WTC11 (cell line): ENCODE data around the gene LHFPL6. TPM values are rescaled to one million over a fixed set of nuclear protein-coding genes. Genes with fewer than 3 reads are reported as not detected.

Experiments used
- ATAC-seq: fragments of 200-7000 bp; cut with Tn5 transposase; 2 replicates; pipeline ENCODE4 v1.10.0; 2021; ENCODE audit warnings: mild to moderate bottlenecking, moderate library complexity
- CTCF ChIA-PET: fragments of 300-600 bp; sonication (Branson Sonifier 250); formaldehyde crosslinking; loops from one replicate; lab custom pipeline; 2021; ENCODE audit warnings: antibody characterized with exemption; lab: Charles Lee
- POLR2A ChIA-PET: fragments of 350-600 bp; sonication (Branson Sonifier 250); formaldehyde crosslinking; loops from one replicate; lab custom pipeline; 2021; ENCODE audit warnings: antibody characterized with exemption; lab: Charles Lee
- DNase-seq: peaks from one replicate; pipeline ENCODE4 v3.0.0; 2021; ENCODE audit warnings: low spot score
- H3K27ac Mint-ChIP-seq: 2 replicates; pipeline ENCODE4 v1.8.0; 2021; ENCODE audit warnings: mixed read lengths
- H3K27me3 Mint-ChIP-seq: 2 replicates; pipeline ENCODE4 v1.8.0; 2021; ENCODE audit warnings: low read depth, mild to moderate bottlenecking, moderate library complexity, mixed read lengths
- H3K36me3 Mint-ChIP-seq: 2 replicates; pipeline ENCODE4 v1.8.0; 2021; ENCODE audit warnings: mixed read lengths
- H3K4me1 Mint-ChIP-seq: 2 replicates; pipeline ENCODE4 v1.8.0; 2022; ENCODE audit warnings: mixed read lengths
- H3K4me3 Mint-ChIP-seq: 2 replicates; pipeline ENCODE4 v1.8.0; 2021; ENCODE audit warnings: mild to moderate bottlenecking, moderate library complexity, mixed read lengths
- H3K9me3 Mint-ChIP-seq: 2 replicates; pipeline ENCODE4 v1.8.0; 2021; ENCODE audit warnings: mixed read lengths
- ESRRA ChIP-seq: sonication (generic); formaldehyde crosslinking; IDR thresholded peaks from 2 replicates; pipeline ENCODE4 v1.8.1; 2022; ENCODE audit warnings: mild to moderate bottlenecking, missing genetic modification reagents, borderline replicate concordance
- GABPB1 ChIP-seq: sonication (generic); formaldehyde crosslinking; IDR thresholded peaks from 2 replicates; pipeline ENCODE4 v1.8.1; 2023; ENCODE audit warnings: mild to moderate bottlenecking, missing genetic modification reagents
- MXD4 ChIP-seq: fragments of 250-450 bp; sonication (Bioruptor Pico); IDR thresholded peaks from 2 replicates; pipeline ENCODE4 v1.8.0; 2021; ENCODE audit warnings: mild to moderate bottlenecking, moderate library complexity, borderline replicate concordance
- NFATC4 ChIP-seq: fragments of 250-450 bp; sonication (Bioruptor Pico); IDR thresholded peaks from 2 replicates; pipeline ENCODE4 v1.9.0; 2021; ENCODE audit warnings: mild to moderate bottlenecking
- NFYB ChIP-seq: sonication (generic); formaldehyde crosslinking; conservative IDR thresholded peaks from 2 replicates; pipeline ENCODE4 v1.8.0; 2022; ENCODE audit warnings: low read depth, missing genetic modification reagents
- NR2C2 ChIP-seq: sonication (generic); formaldehyde crosslinking; IDR thresholded peaks from 2 replicates; pipeline ENCODE4 v1.8.0; 2022; ENCODE audit warnings: mild to moderate bottlenecking, missing genetic modification reagents
- SMAD3 ChIP-seq: sonication (generic); formaldehyde crosslinking; IDR thresholded peaks from 2 replicates; pipeline ENCODE4 v1.8.0; 2022; ENCODE audit warnings: missing genetic modification reagents, mild to moderate bottlenecking, borderline replicate concordance
- SP1 ChIP-seq: sonication (generic); formaldehyde crosslinking; conservative IDR thresholded peaks from 2 replicates; pipeline ENCODE4 v1.8.1; 2022; ENCODE audit warnings: missing genetic modification reagents
- TEAD1 ChIP-seq: sonication (generic); formaldehyde crosslinking; IDR thresholded peaks from 2 replicates; pipeline ENCODE4 v1.8.0; 2022; ENCODE audit warnings: mild to moderate bottlenecking, missing genetic modification reagents
- TEAD4 ChIP-seq: sonication (generic); formaldehyde crosslinking; IDR thresholded peaks from 2 replicates; pipeline ENCODE4 v1.8.0; 2022; ENCODE audit warnings: mild to moderate bottlenecking, missing genetic modification reagents
- TP53 ChIP-seq: sonication (generic); formaldehyde crosslinking; IDR thresholded peaks from 2 replicates; pipeline ENCODE4 v1.8.1; 2023; ENCODE audit warnings: mild to moderate bottlenecking, missing genetic modification reagents
- ZNF121 ChIP-seq: sonication (generic); formaldehyde crosslinking; IDR thresholded peaks from 2 replicates; pipeline ENCODE4 v1.8.0; 2023; ENCODE audit warnings: missing genetic modification reagents
- ZNF219 ChIP-seq: sonication (generic); formaldehyde crosslinking; IDR thresholded peaks from 2 replicates; pipeline ENCODE4 v1.8.0; 2023; ENCODE audit warnings: missing genetic modification reagents, mild to moderate bottlenecking, borderline replicate concordance
- total RNA-seq: library from RNA; stranded (reverse); gene quantifications from 3 replicates; pipeline ENCODE4 v1.2.3, GENCODE V29; 2021
- TF ChIP-seq, protein P1 (sequence below): sonication (generic); formaldehyde crosslinking; IDR thresholded peaks from 2 replicates; pipeline ENCODE4 v1.8.0; 2023; ENCODE audit warnings: missing genetic modification reagents, mild to moderate bottlenecking, borderline replicate concordance
- TF ChIP-seq, protein P2 (sequence below): fragments of 200-600 bp; IDR thresholded peaks from 2 replicates; pipeline ENCODE4 v1.8.0; 2022; ENCODE audit warnings: antibody characterized with exemption
- TF ChIP-seq, protein P3 (sequence below): fragments of 250-450 bp; sonication (Bioruptor Pico); IDR thresholded peaks from 2 replicates; pipeline ENCODE4 v1.9.0; 2021; ENCODE audit warnings: moderate library complexity, mild to moderate bottlenecking, inconsistent platforms, borderline replicate concordance
- TF ChIP-seq, protein P4 (sequence below): sonication (generic); formaldehyde crosslinking; IDR thresholded peaks from 2 replicates; pipeline ENCODE4 v1.8.0; 2022; ENCODE audit warnings: mild to moderate bottlenecking, missing genetic modification reagents
- TF ChIP-seq, protein P5 (sequence below): sonication (generic); formaldehyde crosslinking; IDR thresholded peaks from 2 replicates; pipeline ENCODE4 v1.8.1; 2023; ENCODE audit warnings: mild to moderate bottlenecking, missing genetic modification reagents, borderline replicate concordance
- TF ChIP-seq, protein P6 (sequence below): sonication (generic); formaldehyde crosslinking; IDR thresholded peaks from 2 replicates; pipeline ENCODE4 v1.8.0; 2022; ENCODE audit warnings: mild to moderate bottlenecking, missing genetic modification reagents
- TF ChIP-seq, protein P7 (sequence below): sonication (generic); formaldehyde crosslinking; IDR thresholded peaks from 2 replicates; pipeline ENCODE4 v1.8.1; 2022; ENCODE audit warnings: mild to moderate bottlenecking, moderate library complexity, missing genetic modification reagents

Gene LHFPL6
- total RNA-seq, 1 experiment from 2014 or later, result 4.5 TPM

DNA sequence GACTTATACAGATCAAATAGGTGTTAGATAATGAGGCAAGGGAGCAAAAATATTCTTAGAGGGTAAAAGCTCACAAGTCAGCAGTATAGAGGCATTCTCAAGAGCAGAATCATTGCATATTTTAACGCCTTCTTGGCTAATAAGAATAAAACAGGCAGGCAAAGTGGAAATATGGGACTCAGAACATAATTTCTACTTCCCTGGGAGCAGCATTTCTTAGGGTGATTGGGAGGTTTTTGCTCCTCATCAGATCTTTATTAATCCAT lies 39.6 kb downstream of the LHFPL6 start:
- Mint-ChIP-seq H3K27ac (no peak overlapping the region), H3K9me3 (peaks cover 5% of the 10 kb centered on the region), H3K4me3 (no peak overlapping the region), H3K36me3 (no peaks in the 10 kb centered on the region), H3K27me3 (no peaks in the 10 kb centered on the region), H3K4me1 (peaks cover 37% of the 10 kb centered on the region)
- ChIA-PET CTCF (interaction anchor here (0.8 kb wide), 1 partner anchor 53 kb away, joined by 3 read pairs; no protein-coding TSS in a partner anchor), POLR2A (no interaction called here)
- DNase-seq, result no peak
- no peak for TF ChIP-seq TEAD1 (CRISPR knock-in tag)
- ATAC-seq, result no peak

DNA sequence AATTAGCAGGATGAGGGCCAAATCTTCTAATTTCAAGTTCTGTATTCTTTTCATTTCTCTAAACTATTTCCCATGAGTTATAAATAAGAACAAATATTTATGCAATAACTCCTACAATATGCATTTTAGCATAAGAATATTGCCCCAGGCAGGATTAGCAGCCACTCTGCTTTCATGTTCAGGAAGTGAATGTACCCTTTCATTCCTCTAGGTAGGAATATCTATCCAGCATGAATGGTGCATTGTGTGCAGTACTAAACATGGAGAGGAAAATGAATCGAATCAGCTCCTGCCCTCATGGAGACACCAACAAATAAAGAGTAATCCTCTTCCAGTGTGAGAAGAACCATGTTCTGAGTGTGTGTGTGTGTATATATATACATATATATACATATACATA lies 41.0 kb downstream of the LHFPL6 start:
- peaks cover 35% of the 10 kb centered on the region for H3K4me1 Mint-ChIP-seq

DNA sequence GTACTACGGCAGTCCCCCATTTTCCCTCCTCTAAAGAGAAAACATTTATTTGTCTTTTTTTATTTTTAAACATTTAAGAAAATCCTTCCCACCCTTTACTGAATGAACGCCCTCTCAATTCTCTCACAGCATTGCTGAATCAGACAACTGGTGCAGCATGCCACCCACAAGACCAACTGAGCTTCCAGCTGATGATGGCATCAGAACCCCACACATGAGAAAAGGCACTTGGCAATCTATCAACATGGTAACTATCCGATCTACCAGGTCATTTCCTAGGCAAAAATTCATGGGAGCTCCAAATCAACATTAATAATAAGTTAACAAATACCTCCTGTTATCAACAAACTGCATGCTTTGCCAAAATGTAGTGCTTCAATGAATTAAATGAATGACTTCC lies 43.1 kb downstream of the LHFPL6 start:
- ChIA-PET CTCF (no interaction called here), POLR2A (no interaction called here)
- no peak overlapping the region for H3K27ac Mint-ChIP-seq
- DNase-seq (no peak), ATAC-seq (no peak)
- peaks cover 23% of the 10 kb centered on the region for H3K9me3 Mint-ChIP-seq
- peaks cover 18% of the 10 kb centered on the region for H3K4me1 Mint-ChIP-seq
- H3K36me3 Mint-ChIP-seq, result 0 out of 2 replicates have a peak, but pooled peaks cover 3% of the 10 kb centered on the region
- H3K27me3 Mint-ChIP-seq, result no peaks in the 10 kb centered on the region
- H3K4me3 Mint-ChIP-seq, result no peak overlapping the region
- no peak for TF ChIP-seq GABPB1 (CRISPR knock-in tag)
- TF ChIP-seq, protein P1, sequence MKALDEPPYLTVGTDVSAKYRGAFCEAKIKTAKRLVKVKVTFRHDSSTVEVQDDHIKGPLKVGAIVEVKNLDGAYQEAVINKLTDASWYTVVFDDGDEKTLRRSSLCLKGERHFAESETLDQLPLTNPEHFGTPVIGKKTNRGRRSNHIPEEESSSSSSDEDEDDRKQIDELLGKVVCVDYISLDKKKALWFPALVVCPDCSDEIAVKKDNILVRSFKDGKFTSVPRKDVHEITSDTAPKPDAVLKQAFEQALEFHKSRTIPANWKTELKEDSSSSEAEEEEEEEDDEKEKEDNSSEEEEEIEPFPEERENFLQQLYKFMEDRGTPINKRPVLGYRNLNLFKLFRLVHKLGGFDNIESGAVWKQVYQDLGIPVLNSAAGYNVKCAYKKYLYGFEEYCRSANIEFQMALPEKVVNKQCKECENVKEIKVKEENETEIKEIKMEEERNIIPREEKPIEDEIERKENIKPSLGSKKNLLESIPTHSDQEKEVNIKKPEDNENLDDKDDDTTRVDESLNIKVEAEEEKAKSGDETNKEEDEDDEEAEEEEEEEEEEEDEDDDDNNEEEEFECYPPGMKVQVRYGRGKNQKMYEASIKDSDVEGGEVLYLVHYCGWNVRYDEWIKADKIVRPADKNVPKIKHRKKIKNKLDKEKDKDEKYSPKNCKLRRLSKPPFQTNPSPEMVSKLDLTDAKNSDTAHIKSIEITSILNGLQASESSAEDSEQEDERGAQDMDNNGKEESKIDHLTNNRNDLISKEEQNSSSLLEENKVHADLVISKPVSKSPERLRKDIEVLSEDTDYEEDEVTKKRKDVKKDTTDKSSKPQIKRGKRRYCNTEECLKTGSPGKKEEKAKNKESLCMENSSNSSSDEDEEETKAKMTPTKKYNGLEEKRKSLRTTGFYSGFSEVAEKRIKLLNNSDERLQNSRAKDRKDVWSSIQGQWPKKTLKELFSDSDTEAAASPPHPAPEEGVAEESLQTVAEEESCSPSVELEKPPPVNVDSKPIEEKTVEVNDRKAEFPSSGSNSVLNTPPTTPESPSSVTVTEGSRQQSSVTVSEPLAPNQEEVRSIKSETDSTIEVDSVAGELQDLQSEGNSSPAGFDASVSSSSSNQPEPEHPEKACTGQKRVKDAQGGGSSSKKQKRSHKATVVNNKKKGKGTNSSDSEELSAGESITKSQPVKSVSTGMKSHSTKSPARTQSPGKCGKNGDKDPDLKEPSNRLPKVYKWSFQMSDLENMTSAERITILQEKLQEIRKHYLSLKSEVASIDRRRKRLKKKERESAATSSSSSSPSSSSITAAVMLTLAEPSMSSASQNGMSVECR, result no peak
- no peak for TF ChIP-seq NFATC4 (CRISPR knock-in tag)
- TF ChIP-seq, protein P2, sequence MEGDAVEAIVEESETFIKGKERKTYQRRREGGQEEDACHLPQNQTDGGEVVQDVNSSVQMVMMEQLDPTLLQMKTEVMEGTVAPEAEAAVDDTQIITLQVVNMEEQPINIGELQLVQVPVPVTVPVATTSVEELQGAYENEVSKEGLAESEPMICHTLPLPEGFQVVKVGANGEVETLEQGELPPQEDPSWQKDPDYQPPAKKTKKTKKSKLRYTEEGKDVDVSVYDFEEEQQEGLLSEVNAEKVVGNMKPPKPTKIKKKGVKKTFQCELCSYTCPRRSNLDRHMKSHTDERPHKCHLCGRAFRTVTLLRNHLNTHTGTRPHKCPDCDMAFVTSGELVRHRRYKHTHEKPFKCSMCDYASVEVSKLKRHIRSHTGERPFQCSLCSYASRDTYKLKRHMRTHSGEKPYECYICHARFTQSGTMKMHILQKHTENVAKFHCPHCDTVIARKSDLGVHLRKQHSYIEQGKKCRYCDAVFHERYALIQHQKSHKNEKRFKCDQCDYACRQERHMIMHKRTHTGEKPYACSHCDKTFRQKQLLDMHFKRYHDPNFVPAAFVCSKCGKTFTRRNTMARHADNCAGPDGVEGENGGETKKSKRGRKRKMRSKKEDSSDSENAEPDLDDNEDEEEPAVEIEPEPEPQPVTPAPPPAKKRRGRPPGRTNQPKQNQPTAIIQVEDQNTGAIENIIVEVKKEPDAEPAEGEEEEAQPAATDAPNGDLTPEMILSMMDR, result no peak
- TF ChIP-seq, protein P3, sequence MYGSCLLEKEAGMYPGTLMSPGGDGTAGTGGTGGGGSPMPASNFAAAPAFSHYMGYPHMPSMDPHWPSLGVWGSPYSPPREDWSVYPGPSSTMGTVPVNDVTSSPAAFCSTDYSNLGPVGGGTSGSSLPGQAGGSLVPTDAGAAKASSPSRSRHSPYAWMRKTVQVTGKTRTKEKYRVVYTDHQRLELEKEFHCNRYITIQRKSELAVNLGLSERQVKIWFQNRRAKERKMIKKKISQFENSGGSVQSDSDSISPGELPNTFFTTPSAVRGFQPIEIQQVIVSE (CRISPR knock-in tag), result no peak
- no peak for TF ChIP-seq ESRRA (CRISPR knock-in tag)
- TF ChIP-seq, protein P4, sequence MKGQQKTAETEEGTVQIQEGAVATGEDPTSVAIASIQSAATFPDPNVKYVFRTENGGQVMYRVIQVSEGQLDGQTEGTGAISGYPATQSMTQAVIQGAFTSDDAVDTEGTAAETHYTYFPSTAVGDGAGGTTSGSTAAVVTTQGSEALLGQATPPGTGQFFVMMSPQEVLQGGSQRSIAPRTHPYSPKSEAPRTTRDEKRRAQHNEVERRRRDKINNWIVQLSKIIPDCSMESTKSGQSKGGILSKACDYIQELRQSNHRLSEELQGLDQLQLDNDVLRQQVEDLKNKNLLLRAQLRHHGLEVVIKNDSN (CRISPR knock-in tag), result no peak
- no peak for TF ChIP-seq NFYB (CRISPR knock-in tag)
- no peak for TF ChIP-seq NR2C2 (CRISPR knock-in tag)

More for the DNA sequence above, 41.0 kb downstream of the LHFPL6 start:
- ATAC-seq, result no peak
- TF ChIP-seq, protein P5, sequence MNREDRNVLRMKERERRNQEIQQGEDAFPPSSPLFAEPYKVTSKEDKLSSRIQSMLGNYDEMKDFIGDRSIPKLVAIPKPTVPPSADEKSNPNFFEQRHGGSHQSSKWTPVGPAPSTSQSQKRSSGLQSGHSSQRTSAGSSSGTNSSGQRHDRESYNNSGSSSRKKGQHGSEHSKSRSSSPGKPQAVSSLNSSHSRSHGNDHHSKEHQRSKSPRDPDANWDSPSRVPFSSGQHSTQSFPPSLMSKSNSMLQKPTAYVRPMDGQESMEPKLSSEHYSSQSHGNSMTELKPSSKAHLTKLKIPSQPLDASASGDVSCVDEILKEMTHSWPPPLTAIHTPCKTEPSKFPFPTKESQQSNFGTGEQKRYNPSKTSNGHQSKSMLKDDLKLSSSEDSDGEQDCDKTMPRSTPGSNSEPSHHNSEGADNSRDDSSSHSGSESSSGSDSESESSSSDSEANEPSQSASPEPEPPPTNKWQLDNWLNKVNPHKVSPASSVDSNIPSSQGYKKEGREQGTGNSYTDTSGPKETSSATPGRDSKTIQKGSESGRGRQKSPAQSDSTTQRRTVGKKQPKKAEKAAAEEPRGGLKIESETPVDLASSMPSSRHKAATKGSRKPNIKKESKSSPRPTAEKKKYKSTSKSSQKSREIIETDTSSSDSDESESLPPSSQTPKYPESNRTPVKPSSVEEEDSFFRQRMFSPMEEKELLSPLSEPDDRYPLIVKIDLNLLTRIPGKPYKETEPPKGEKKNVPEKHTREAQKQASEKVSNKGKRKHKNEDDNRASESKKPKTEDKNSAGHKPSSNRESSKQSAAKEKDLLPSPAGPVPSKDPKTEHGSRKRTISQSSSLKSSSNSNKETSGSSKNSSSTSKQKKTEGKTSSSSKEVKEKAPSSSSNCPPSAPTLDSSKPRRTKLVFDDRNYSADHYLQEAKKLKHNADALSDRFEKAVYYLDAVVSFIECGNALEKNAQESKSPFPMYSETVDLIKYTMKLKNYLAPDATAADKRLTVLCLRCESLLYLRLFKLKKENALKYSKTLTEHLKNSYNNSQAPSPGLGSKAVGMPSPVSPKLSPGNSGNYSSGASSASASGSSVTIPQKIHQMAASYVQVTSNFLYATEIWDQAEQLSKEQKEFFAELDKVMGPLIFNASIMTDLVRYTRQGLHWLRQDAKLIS (CRISPR knock-in tag), result no peak
- TF ChIP-seq, protein P6, sequence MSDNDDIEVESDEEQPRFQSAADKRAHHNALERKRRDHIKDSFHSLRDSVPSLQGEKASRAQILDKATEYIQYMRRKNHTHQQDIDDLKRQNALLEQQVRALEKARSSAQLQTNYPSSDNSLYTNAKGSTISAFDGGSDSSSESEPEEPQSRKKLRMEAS (CRISPR knock-in tag), result no peak
- TF ChIP-seq ZNF121 (CRISPR knock-in tag), result no peak
- TF ChIP-seq MXD4, result no peak
- TF ChIP-seq ZNF219 (CRISPR knock-in tag), result no peak
- TF ChIP-seq, protein P3 (CRISPR knock-in tag), result no peak
- no peak for TF ChIP-seq TEAD4 (CRISPR knock-in tag)
- TF ChIP-seq TP53 (CRISPR knock-in tag), result no peak
- no peak for TF ChIP-seq SMAD3 (CRISPR knock-in tag)
- no peak for TF ChIP-seq SP1
- TF ChIP-seq, protein P7, sequence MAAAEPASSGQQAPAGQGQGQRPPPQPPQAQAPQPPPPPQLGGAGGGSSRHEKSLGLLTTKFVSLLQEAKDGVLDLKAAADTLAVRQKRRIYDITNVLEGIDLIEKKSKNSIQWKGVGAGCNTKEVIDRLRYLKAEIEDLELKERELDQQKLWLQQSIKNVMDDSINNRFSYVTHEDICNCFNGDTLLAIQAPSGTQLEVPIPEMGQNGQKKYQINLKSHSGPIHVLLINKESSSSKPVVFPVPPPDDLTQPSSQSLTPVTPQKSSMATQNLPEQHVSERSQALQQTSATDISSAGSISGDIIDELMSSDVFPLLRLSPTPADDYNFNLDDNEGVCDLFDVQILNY (CRISPR knock-in tag), result no peak
- no peak for TF ChIP-seq NFYB (CRISPR knock-in tag)
- ChIA-PET POLR2A (no interaction called here), CTCF (no interaction called here)
- Mint-ChIP-seq H3K36me3 (0 out of 2 replicates have a peak, but pooled peaks cover 3% of the 10 kb centered on the region), H3K27me3 (no peaks in the 10 kb centered on the region), H3K27ac (no peak overlapping the region), H3K9me3 (peaks cover 15% of the 10 kb centered on the region), H3K4me3 (no peak overlapping the region)
- no peak for DNase-seq
